ENCODE data around the gene DOCK9.

DOCK9 gene

DNA sequence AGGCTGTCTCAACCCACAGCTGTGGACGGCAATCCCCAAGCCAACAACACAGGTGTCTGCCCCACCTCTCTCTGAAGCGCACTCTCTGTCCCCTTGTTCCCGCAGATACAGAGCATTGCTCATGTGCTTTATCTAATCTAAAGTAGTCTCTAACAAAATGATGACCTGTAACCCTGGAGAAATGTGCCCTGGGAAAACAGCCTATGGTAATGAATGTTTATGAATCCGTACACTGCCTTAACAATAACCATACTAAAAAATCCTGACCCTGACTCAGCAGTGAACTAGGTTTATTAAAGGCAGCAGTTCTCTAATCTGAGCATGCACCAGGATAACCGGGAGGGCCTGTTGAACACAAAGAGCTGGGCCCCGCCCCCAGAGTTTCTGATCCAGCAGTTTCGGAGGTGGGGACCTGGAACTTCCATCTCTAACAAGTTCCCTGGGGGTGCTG lies 174.7 kb downstream of the DOCK9 start:
- no peak for TF ChIP-seq CTCF (conservative IDR thresholded peaks at IDR 0.05; ENCODE audit: low read depth, low read length)
- H3K4me3 ChIP-seq (ENCODE audit: low read depth, low read length): no peak overlapping the region
- no peak for DNase-seq (ENCODE audit: low read depth)

- H3K4me3 ChIP-seq (ENCODE audit: low read depth, low read length): no peak overlapping the region
- no peak for DNase-seq (ENCODE audit: low read depth)
- no peak for TF ChIP-seq CTCF (conservative IDR thresholded peaks at IDR 0.05; ENCODE audit: low read depth, low read length)
These were observed 175.3 kb downstream of the DOCK9 start for GRCh38 chr13:98802559-98802958.

DNA sequence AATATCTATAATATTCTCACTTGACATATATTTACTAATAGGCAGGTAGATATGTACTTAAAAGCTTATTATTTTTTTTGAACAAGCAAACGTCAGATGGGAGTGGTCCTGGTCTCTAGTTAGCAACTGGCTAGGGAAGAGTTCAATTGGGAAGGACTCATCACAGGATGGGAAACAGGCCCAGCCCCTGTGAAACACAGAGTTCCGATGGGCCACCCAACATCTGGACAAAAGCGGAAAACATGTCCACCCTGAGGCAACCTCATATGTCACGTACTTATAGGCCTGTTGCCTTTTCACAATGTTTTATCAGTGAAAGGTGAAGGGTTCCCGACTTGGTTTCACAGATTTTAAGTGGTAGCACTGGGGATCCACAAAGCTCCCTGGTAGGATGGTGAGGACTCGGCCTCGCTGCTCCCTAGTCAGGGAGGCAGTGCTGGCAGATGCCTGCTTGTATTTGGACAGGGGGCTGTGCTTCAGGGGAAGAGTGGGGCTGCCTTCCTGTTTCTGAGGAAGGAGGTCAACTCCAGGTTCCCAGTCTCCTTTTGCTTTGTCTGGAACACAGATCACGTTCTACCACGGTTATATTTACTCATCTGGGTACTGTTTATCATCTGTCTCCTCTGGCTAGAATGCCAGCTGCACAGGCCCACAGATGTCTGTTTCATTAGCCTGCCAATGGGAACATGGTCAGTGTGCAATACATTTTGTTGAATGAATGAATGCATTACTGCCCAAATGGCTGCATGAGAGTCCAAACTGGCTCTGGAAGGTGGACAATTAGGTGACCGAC lies 176.0 kb downstream of the DOCK9 start:
- no peak for TF ChIP-seq CTCF (conservative IDR thresholded peaks at IDR 0.05; ENCODE audit: low read depth, low read length)
- no peak for DNase-seq (ENCODE audit: low read depth)
- H3K4me3 ChIP-seq (ENCODE audit: low read depth, low read length): no peak overlapping the region

- no peak for TF ChIP-seq CTCF (conservative IDR thresholded peaks at IDR 0.05; ENCODE audit: low read depth, low read length)
- no peak overlapping the region for H3K4me3 ChIP-seq (ENCODE audit: low read depth, low read length)
- DNase-seq (ENCODE audit: low read depth): no peak
These were observed 177.8 kb downstream of the DOCK9 start for GRCh38 chr13:98800078-98800477.

DNA sequence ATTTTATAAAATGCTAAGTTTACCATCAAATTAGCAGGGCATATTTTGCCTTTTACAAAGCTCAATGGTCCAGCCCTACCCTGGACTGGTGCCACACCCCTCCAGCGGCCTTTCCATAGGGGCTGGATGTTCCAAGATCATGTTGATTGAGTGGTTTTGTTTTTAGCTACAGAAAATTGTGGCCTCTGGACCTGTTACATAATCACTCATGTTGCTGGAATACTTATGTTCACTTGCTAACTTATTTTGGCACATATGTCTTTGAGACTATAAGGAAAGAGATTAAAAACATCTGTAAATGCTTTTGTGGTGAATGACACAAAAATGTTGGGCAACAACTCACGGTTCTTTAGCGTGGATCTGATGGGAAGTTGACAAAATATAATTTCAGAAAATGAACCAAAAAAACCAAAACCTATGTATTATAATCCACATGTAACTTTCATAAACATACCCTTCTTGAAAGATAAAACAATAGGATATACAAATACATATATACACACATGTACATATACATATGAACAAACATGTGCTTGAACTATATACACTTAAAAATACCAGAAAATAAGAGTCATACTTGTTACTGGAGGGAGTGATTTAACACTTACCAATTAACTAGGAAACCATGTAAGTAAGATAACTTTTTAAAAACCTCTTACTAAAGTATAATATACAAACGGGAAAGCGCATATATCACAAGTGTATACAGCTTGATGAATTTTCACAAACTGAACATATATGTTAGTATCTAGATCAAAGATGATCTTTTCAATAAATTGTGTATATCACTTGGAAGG lies 178.8 kb downstream of the DOCK9 start:
- H3K4me3 ChIP-seq (ENCODE audit: low read depth, low read length): no peak overlapping the region
- no peak for TF ChIP-seq CTCF (conservative IDR thresholded peaks at IDR 0.05; ENCODE audit: low read depth, low read length)
- peak; percentile 81 for DNase-seq (ENCODE audit: low read depth)

- no peak for DNase-seq (ENCODE audit: low read depth)
- no peak for TF ChIP-seq CTCF (conservative IDR thresholded peaks at IDR 0.05; ENCODE audit: low read depth, low read length)
- H3K4me3 ChIP-seq (ENCODE audit: low read depth, low read length): no peak overlapping the region
These were observed 180.4 kb downstream of the DOCK9 start for GRCh38 chr13:98797456-98797855.
